HG03342 (cell line): ENCODE data around the gene SLC35B3.
"Not testable (repeated sequence)": the region's sequence is repeated elsewhere in the genome, so short reads cannot be mapped to it uniquely, and the experiment has no call there.

Experiments
- ATAC-seq: cut with Tn5 transposase; IDR thresholded peaks from one replicate; pipeline ENCODE4 v1.9.1; 2021; ENCODE audit warnings: mild to moderate bottlenecking, moderate library complexity; ENCODE audit not compliant: unreplicated experiment

Gene SLC35B3

DNA sequence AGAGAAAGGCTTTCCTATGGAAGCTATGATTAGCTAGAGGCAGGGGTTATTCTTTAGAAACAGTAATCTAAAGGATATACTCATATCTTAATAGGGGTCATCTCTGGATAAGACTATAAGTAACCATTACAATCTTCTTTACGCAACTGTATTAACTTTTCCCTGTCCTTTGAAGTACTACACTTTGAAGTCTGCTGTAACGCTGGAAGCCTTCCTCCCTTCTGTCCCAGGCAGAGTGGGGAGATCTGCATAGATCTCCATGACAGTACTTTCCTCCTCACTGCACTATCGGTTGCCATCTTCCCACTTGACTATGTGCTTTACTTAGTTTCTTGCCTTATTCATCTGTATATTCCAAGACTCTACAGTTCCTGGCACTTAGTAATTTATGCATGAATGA is 20.1 kb downstream of the SLC35B3 start:
- no peak for ATAC-seq

- ATAC-seq = no peak
These were observed 20.5 kb downstream of the SLC35B3 start for GRCh38 chr6:8414844-8415243.

- ATAC-seq = not testable (repeated sequence)
These were observed 29.4 kb downstream of the SLC35B3 start for GRCh38 chr6:8405946-8406345.

- ATAC-seq = no peak
These were observed 32.8 kb downstream of the SLC35B3 start for GRCh38 chr6:8402546-8402945.

- ATAC-seq = no peak
These were observed 34.7 kb downstream of the SLC35B3 start for GRCh38 chr6:8400663-8401062.

DNA sequence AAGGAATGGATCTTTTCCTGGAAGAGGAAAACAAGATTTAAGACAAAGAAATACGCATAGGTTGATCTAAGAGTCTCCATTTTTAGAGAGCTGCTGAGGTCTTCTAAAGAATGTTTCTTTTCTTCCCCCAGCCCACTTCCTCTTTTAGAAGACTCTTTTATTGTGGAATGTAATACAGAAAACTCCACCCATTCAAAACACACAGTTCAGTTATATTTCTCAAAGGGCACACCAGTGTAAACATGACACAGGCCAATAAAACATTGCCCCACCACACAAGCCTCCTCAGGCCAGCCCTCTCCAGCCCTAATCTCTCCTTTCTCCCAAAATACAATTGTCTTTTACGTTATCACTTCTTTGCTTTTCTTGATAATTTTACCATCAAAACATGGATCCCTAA is 42.8 kb downstream of the SLC35B3 start:
- no peak for ATAC-seq

DNA sequence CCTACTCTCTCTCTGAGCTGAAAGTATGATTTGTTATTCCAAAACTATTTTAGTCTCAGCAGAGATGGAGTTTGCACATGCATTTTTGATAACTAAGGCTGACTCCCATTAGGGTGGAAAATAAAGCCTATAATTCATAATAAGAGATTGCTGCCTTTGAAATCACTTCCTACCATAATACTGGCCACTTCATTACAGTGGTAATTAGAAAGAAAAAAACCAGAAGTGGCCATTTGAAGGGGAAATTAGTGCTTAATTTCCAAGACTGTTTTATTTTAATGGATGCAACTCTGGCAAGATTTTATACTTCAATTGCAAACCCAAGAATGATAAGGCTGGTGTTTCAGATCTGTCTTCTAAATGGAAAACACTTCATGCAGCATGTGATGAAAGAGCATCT is 43.4 kb downstream of the SLC35B3 start:
- ATAC-seq = no peak

DNA sequence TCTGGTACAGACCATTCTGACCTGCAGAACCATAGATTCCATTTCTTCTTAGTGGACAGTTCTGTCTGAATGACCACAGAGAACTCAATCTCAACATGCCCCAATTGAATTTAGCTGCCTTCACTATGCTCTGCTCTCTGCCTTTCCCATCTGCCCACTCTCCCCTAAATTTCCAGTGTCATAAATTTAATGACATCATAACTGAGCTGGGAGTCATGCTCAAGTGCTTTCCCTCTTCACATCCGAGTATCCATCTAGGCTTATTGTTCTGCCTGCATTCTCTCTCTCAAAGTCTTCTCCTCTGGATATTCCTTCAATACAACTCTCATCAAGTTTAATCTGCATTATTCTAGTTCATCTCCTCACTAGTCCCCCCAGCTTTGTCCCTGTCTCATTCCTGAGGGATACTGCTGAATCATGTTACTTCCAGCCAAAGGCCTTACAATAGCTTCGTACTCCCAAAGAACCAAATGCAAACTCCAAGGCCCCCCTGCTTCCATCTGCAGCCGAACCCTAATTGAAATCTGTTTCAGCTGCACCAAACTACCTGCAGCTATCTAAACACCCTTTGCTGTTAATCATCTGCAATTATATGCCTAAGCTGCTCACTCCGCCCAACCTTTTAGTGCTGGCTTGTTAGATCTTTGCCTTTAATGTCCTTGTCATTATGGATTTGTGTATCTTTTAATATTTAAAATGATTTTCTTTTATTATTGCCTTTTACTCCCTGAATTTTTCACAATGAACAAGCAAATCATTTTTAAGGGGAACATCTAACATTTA is 46.1 kb downstream of the SLC35B3 start:
- ATAC-seq = no peak

DNA sequence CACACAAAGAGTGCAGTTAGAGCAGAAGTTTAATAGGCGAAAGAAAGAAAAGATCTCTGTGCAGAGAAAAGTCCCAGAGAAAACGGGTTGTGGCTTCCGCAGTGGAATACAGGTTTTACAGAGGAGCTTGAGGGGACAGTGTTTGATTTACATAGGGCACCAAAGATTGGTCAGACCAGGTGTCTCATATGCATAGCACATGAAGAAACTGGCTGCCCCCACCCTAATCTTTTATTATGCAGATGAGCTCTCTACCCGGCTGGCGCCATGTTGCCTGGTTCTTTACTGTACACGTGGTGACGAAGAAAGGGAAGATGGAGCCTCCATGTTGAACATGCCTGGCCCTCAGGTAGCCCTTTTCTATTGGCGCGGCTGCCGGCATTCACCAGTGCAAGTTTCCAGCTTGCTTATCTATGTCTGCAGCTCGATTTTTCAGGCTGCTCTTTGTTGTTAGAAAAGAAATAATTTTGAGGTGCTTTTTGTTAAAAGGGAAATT is 47.4 kb downstream of the SLC35B3 start:
- no peak for ATAC-seq

DNA sequence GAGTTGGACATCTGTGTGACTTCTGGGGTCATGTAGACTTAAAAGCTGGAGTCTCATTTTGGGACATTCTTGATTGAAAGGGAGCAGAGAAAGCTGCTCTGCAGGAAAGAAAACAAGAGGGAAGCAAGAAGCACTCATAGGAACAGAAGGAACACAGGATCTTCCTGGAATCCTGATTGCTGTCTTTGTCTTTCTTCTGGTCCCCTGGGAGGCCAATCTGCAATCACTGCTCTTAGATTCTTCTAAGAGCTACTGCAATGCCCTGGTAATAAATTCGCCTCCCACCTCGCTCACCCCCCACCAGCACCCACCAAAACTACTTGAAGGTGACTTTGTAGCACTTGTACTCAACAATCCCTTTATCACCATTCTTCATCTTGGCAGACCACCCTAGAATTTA is 51.8 kb downstream of the SLC35B3 start:
- ATAC-seq = no peak

GRCh38 chr6:8382434-8382833 is 52.9 kb downstream of the SLC35B3 start:
- no peak for ATAC-seq

- no peak for ATAC-seq
These were observed 59.4 kb downstream of the SLC35B3 start for GRCh38 chr6:8375916-8376315.
